DMS79 (cell line): ENCODE data around the gene FRAS1.
"Not testable (repeated sequence)": the region's sequence is repeated elsewhere in the genome, so short reads cannot be mapped to it uniquely, and the experiment has no call there.

Experiments
- DNase-seq: peaks from one replicate; lab custom pipeline; 2025; lab: John Stamatoyannopoulos, UW

The FRAS1 gene

DNA sequence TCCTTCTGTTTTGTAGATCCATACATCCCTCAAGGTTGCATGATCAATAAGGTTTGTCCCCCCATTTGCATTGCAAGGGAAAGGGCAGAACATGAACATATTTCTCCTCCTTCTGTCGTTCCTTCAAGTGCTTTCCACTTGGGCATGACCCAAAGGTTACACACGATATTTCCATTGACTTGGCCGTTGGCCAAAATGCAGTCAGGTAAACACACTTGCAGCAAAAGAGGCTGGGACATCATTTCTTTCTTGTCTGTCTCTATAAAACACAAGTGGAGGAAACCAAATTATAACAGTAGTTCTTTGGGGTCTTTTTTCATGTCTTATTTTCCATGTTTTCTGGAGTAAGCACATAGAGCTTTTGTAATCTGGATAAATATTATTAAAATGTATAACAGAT, 156.1 kb downstream of the FRAS1 start:
- DNase-seq: peak; percentile 80

DNA sequence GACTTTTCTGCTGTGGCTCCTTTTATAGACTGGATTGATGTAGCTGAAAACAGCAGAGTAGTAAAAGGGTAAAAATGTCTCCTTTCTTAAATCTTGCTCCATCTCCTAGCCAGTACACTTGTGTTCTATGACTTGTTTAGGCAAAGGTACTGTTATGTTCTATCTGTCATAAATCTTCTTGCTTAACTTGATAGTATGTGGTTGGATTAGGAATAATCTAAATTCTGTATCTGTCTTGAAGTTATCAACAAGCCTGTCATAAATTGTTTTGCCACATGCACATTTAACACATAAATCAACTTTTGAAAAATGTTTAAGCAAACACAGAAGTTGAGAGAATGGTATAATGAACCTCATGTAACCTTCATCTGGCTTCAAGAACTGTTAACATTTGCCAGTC, 157.0 kb downstream of the FRAS1 start:
- DNase-seq: no peak

DNA sequence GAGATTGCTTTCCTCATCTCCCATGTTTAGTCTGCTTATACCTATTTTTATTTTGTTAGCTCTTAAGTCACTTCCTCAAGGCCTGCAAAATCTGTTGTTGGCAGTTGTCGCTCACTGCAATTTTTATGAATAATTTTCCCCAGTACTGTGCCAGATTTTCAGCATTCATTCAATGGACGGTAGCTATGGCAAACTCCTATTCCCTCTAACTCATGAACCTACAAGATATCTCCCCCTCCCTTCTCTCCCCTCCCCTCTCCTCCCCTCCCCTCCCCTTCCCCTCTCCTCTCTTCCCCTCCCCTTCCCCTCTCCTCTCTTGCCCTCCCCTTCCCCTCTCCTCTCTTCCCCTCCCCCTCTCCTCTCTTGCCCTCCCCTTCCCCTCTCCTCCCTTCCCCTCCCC, 160.4 kb downstream of the FRAS1 start:
- no peak for DNase-seq

DNA sequence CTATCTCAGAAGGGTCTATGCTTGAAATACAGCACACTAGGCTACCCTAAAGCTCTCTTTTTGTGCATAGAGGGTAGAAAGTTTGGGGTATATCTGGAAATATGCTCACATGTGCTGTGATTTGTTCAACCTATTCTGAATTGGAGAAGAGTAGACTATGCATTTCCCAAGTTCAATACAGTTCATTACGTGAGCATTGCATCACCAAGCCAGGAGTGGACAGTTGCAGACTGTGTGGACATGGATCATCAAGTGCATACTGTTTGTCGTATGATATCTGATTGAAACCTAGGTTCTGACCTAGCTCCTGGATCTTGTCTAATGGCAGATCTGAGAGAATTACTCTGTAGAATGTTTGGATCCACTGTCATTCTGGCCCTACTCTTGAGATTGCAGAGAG, 161.1 kb downstream of the FRAS1 start:
- DNase-seq: no peak

DNA sequence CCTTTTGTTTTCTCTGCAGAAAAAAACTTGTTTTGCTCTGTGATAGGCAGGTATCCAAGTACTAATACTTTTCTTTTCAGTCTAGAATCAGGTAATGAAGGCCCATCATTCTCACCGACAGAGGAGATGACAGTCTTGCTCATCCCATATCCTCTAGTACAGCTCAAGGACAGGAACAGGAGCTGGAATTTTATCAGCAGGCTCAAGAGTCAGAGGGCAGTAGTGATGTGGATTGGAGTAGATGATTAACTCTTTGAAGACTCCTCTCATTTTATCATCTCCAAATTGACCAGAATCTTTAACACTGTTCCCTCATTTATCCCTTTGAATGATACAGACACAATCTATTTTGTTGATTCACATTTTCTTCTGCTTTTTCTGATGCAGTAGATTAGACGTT, 162.7 kb downstream of the FRAS1 start:
- no peak for DNase-seq

DNA sequence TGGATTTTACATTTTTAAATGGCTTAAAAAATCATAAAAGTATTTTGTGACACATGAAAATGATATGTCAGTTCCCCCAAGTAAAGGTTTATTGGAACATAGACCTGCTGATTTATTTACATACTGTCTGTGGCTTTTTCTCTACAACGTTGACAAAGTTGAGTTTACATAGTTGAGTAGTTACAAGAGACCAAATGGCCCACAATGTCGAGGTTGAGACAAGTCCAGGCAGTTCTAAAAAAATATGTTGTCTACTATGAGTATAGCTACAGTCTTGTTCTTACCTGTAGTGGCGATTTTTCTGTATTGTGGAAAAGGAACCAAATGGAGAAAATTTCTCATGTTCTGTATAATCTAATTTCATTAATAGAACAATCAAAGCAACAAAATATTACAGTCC, 163.2 kb downstream of the FRAS1 start:
- no peak for DNase-seq

DNA sequence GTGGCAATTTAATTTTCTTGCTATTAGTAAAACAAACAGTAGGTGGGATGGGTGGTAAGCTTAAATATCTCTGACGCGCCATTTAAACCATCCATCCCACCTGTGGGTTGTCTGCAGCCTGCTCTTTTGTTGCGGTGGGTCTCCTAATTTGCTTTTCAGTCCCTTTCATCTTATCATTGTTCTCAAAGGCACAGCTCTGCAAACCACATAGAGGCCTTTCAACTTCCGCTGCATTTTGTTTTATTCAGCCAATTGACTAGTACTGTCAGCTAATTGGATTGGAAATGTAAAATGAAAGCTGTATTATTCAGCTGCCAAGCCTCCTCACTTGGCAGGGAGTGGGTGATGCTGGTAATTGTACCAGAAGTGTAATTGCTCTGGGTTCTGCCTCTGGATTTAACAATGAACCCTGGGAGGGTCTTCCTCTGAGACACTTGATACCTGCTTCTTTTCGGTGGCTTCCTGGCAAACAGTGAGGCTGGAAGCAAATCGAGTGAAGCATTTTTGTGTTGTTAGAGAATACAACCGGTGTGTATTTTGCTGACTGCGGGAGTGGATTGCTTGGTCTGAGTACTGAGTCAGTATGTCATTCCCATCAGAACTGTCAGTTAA, 165.6 kb downstream of the FRAS1 start:
- peak; percentile 86 for DNase-seq

DNA sequence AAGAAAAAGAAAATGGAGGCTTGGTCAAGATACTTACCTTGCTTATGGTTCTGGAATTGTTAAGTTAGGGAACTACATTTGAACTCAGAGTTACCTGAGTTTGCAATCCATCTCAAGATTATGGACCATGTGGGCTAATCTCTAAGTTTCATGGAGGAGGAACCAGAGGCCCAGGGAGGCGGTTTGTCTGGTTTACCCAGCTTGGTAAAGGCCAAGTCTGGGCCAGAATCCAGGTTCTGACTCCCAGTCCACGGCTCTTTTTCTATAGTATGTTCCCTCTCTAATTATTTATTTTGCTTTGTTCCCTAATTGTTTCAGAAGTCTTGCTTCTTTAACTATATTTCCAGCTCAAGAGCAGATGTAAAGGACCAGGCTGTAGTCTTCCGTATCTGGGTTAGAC, 168.1 kb downstream of the FRAS1 start:
- no peak for DNase-seq

DNA sequence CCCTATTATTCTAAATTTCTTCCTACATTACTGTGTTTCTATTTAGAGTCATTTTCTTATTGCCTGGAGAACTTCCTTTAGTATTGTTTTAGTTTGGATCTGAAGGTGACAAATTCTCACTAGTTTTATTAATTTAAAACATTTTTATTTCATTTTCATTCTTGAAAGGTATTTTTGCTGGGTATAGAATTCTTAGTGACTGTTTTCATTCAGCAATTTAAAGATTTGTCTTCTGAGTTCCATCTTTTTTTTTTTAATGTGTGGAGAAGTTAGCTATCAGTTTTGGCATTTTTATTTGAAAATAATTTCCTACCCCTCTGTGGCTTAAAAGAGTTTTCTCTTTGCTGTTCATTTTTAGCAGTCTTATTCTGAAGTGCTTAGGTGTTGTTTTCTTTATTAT, 169.2 kb downstream of the FRAS1 start:
- no peak for DNase-seq

DNA sequence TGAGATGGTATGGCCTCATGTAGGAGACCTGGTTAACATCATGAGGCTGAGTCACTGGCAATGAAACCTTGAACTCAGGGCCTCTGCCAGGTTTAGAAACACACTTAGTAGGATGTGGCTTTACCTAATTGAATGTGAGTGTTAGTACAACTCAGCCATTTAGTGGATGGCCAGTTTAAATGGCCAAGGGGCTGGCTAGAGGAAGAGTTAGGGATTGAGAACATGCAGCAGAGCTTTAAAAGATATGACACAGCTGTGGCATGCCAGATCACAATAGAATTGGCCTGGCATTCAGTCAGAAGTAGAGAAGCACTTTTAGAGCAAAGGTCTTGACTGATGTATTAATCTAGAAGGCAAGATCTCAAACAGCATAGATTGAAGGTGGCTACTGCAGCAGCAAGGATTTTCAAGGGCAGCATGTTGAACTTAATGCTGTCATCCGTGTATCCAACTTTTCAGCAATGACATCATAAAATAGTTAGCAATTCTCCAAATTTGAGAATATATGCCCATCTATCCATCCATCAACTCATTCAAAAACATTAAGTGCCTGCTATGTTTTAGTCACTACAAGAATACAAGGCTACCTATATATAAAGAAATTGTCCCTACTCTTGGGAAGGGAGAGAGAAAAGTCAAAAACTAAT, 170.4 kb downstream of the FRAS1 start:
- no peak for DNase-seq

DNA sequence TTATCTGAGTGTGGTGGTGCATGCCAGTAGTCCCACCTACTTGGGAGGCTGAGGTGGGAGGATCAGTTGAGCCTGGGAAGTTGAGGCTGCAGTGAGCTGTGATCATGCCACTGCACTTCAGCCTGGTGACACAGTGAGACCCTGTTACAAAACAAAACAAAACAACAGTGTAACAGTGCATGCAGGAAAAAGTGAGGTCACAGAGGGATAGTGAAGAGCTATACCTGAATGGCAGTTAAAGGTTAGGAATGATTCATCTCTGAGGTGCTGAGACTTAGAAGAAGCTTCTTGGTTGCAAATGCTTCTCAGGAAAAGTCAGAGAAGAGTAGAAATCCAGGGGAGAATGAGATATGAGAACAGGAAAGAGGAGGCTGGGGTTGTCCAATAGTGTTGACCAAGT, 178.7 kb downstream of the FRAS1 start:
- no peak for DNase-seq

DNA sequence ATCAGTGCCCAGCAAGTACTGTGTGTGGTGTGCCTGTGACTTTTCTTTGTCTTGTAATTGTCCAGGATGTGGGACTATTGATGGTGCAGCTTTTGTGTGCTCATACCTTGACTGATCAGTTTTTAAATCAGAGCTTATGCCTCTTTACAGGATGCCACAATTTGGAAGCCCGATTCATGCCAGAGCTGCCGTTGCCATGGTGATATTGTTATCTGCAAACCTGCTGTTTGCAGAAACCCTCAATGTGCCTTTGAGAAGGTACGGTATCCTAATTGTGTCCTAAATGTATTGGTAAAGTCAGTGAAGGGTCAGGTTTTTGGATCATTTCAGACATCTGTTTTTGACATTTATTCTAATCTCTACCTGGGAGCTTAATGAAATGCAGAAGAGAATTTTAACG, 180.2 kb downstream of the FRAS1 start:
- DNase-seq: no peak

DNA sequence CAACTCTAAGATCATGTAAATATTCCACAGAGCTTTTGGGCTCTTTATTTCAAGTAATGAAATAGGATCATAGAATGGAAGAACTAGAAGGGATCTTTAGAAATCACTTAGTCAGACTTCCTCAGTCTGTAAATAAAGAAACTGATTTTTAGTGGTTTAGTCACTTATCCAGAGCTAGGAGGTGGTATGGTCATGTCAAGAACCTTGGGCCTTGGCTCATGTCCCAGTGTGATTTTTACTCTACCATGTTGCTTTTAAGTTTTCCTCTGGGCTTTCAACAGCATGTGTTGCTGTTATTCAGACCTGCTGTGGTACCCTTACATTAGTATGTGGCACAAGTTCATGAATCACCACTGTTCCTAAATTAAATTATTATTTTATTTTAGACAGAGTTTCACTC, 184.9 kb downstream of the FRAS1 start:
- no peak for DNase-seq

DNA sequence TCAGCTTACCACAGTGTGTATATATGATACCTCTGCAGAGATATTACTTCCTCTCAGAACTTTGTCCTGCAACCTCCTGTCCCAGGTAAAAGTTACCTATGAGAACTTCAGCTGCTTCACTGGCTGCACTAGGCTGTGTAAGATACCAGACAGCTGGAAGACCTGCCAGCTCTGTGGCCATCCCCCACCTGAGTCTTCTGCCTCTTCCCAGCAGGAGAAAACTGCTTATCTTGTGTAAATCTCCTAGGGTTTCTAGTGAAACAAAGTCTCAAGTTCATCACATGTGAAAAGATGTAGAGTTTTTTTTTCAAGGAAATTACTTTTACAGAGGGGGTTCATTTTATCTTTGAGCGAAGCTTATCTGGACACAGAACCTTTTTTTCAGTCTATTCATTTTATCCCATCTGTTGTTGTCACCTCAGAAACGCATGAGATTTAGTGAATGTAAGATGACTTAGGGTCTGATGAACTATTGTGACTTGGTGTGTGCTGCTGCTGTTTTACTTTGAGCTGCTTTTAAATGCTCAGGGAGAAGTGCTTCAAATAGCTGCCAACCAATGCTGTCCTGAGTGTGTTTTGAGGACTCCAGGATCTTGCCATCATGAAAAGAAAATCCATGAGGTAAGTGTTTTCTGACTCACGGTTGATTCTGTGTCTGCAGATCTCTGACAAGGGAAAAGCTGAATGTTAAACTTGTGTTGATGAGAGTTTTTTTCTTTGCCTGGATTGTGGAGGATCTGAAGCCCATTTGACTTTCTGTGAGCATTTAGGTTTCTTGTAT, 187.8 kb downstream of the FRAS1 start:
- peak; percentile 68 for DNase-seq

DNA sequence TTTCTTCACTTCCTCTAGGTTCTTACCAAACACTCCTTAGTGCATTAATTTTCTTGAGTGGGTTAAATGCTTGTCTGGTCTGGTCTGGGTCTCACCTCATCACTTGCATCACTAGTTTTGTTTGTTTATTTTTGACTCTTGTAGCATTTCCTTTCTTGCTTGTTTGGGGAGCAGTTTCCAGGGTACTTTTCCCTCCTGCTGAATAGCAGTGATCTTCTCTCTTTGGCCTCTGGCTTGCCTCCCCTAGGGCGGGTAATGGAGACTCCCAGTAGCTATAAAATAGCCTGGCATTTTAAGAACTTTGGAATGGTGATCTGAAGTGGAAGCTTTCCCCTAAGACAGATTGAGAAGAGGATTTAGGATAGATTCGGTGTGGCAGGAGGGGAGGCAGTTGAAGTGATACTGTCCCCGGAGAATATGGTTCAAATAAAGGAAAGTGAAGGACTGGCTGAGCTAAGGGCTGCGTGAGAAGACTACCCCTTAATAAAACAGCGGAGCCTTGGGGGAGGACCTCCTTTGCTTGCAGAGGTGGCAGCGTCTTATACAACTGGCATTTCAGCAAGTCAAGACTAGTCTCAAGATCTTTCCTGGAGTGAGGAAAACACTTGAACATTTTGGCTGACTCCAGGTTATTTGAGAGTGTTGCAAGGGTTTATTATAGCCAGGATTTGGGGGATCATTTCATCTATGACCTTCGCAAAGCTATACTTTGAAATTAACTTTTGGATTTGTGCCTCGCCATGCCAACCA, 190.6 kb downstream of the FRAS1 start:
- peak; percentile 98 for DNase-seq

DNA sequence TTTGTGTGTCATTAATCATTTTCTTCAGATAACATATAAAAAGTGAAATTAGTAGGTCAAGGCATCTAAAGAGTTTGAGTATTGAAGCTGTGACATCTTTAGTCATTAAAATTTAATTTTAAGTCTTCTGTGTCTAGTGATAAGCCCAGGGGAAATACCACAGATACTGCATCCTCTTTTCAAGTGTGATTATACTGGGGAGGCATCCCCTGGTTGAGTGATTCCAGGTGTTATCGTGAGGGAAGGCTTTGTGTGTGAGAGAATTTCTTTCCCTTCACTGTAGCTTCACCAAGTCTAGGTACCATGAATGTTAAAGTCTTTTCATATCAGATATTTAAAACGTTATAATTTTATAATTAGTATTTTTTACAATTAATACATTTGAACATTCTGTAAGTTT, 193.4 kb downstream of the FRAS1 start:
- no peak for DNase-seq

DNA sequence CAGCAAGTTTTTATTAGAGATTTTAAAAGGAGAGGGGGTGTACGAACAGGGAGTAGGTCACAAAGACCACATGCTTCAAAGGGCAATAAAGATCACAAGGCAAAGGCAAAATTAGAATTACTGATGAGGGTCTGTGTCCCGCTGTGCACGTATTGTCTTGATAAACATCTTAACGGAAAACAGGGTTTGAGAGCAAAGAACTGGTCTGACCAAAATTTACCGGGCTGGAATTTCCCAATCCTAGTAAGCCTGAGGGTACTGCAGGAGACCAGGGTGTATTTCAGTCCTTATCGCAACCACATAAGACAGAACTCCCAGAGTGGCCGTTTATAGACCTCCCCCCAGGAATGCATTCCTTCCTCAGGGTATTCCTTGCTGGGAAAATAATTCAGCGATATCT, 195.7 kb downstream of the FRAS1 start:
- not testable (repeated sequence) for DNase-seq

DNA sequence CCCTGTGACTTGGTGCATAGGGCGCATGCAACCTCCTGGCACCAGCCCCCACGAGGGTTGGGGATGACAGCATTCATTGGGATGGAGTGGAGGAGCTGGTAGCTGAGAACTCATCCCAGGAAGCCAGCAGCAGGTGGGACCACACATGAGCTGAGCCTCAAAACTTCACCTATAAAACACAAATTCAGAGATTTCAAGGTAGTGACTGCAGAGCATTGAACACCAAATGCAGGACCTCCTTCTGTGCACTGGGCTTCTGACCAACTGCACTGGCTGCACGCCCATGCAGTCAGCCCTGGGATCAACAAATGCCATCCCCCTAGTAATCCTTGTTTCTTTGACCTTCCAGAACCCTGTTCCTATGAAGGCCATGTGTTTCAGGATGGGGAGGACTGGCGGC, 197.8 kb downstream of the FRAS1 start:
- no peak for DNase-seq

DNA sequence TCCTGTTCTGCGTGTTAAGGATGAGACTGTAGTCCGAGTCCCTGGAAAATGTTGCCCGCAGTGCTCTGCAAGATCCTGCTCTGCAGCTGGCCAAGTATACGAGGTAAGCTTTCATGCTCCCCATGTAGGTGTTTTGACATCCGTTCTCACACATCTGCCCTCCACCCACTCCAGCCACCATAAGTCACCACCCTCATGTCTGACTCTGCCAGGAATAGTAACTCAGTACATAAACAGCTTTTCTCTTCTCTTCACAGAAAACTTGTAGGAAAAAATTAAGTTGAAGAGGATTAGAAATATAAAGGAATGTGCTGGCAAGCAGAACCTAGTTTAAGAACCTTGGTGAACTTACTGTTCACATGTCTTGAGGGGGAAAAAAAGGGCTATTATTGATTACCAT, 207.9 kb downstream of the FRAS1 start:
- DNase-seq: no peak

DNA sequence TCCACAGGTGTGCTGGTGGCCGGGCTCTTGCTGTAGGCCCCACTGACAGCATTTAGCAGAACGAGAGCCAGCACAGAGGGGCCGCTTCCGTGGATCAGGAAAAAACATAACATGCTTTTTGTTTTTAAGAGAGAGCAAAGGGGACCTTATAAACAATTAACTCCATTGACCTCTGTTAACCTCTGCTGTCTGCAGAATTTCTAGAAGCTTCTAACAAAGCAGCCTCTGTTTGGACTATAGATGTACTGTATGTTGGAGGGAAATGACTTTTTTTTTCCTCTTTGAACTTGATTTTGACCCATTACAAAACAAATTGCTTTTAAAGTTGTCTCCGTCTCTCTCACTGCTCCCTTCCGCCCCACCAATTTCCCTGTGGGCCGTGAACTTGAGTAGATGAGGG, 210.7 kb downstream of the FRAS1 start:
- no peak for DNase-seq

DNA sequence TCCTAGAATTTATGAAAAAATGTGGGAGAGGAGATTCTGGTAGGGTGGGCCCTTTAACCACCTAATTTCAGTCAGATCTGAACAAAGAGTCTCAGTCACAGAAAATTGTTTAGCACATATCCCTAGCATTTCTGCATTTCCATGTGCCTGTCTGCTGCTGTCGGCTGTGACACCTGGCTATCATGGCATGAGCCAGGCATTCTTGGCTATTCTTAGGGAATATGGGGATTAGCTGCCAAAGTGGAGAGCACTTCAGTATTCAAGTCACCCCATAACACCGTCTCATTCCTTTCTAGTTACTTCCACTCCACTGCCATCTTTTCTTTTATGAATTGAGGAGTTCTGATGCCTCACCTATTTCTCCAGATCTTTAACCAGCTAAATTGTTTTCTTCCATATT, 211.5 kb downstream of the FRAS1 start:
- DNase-seq: no peak

DNA sequence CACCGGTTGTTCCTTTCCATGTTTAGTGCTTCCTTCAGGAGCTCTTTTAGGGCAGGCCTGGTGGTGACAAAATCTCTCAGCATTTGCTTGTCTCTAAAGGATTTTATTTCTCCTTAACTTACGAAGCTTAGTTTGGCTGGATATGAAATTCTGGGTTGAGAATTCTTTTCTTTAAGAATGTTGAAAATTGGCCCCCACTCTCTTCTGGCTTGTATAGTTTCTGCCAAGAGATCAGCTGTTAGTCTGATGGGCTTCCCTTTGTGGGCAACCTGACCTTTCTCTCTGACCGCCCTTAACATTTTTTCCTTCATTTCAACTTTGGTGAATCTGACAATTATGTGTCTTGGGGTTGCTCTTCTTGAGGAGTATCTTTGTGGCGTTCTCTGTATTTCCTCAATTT, 218.3 kb downstream of the FRAS1 start:
- DNase-seq: not testable (repeated sequence)

DNA sequence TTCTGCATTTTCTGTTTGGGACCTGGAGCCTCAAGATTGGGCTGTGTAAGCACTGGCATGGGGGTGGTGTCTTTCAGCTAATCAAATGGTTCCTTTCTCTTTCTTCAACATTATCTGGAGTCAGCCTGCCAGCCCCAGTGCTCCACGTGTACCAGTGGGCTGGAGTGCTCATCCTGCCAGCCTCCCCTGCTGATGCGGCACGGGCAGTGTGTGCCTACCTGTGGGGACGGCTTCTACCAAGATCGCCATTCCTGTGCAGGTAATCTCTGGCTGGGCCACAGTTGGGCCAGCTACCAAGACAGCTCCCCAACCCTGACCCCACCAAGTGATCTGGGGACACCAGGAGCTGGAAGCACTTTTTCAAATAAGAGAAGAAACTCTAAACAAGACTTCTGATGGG, 229.2 kb downstream of the FRAS1 start:
- DNase-seq: no peak
